ENCODE measurements around the gene B4GALT2.

B4GALT2 gene

GRCh38 chr1:43969746-43970466 lies 9.1 kb upstream of the B4GALT2 start, which contains the start of gene DPH2:
DPH2 (plus strand) TSS chr1:43970010; CDS start chr1:43970176, 166 bp downstream.
- DNase-seq (ENCODE audit: low read depth in 3 of 3), result peak; percentile 93 to 98 (median 96)

- DNase-seq (ENCODE audit: low read depth in 3 of 3), result no peak
Observed at GRCh38 chr1:43970502-43970901, 8.5 kb upstream of the B4GALT2 start.

GRCh38 chr1:43970911-43971310 lies 8.1 kb upstream of the B4GALT2 start:
- no peak for DNase-seq (ENCODE audit: low read depth in 3 of 3)

GRCh38 chr1:43971336-43971980 lies 7.6 kb upstream of the B4GALT2 start:
- DNase-seq (ENCODE audit: low read depth in 3 of 3), result no peak

DNA sequence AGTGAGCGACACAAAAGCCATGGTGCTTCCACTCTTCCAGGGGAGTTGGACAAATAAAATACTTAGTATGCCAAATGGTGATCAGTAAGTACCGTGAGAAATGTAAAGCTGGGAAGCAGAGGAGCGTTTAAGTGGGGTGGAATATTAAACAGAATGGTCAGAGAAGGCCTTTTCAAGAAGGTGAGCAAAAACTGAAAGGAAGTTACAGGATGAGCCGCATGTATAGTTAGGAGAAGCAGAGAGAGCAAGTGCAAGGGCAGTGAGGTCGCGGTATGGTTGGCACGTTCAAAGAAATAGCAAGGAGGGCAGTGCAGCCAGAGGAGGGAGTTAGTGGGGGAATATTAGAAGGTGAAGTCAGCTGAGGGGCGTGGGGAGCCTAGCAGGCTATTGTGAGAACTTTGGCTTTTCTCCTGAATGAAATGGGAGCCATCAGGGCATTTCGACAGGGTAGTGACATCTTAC lies 5.0 kb upstream of the B4GALT2 start:
- DNase-seq (ENCODE audit: low read depth in 3 of 3), result no peak

GRCh38 chr1:43974443-43975248 lies 4.4 kb upstream of the B4GALT2 start, which contains the start of gene ATP6V0B:
ATP6V0B (plus strand) TSS chr1:43974960; CDS start chr1:43975041, 81 bp downstream.
- peak; percentile 91 to 96 (median 94) for DNase-seq (ENCODE audit: low read depth in 3 of 3)

DNA sequence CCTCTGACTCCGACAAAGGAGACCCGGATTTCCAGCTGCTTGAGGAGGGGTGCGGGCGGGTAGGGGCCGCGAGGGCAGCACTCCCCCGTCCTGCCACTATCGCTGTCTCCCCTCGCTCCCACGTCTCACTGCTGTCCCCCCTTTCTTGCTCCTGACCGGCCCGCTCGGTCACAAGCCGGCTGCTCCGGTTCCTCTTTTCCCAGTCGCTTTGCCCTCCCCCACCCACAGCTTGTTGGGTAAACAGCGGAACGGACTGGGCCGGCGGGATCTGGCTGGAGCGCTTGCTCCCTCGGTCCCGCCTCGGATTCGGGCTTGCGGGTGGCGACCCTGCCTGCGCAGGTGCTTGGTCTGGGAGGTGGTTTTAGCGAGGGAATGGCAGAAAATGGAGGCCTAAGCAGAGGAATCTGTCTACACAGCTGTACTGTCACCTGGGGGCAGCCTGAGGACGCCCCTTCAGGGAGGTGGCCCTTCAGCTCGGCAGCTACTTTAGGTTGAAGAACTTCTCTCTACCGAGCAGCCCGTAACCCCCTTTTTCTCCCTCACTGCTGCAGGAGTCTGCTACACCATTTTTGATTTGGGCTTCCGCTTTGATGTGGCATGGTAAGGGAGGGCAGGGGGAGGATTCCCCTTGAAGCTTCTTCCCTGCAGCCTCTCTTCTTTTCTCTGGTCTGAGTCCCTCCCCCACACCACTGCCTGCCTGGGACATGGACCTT lies 3.6 kb upstream of the B4GALT2 start:
- DNase-seq (ENCODE audit: low read depth in 3 of 3), result no peak

DNA sequence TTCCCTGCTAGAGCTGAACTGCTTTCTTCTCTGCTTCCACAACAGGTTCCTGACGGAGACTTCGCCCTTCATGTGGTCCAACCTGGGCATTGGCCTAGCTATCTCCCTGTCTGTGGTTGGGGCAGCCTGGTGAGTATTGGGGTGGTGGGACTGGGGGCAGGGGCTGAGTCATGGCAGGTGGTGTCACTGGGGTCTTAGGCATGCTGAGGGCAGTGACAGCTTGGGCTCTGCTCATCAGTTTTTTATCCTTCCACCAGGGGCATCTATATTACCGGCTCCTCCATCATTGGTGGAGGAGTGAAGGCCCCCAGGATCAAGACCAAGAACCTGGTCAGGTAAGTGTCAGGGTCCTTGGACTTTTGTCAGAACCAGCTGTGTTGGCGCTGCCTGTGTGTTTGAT lies 3.0 kb upstream of the B4GALT2 start:
- no peak for DNase-seq (ENCODE audit: low read depth in 3 of 3)

GRCh38 chr1:43976890-43977289 lies 2.1 kb upstream of the B4GALT2 start:
- DNase-seq (ENCODE audit: low read depth in 3 of 3), result no peak

DNA sequence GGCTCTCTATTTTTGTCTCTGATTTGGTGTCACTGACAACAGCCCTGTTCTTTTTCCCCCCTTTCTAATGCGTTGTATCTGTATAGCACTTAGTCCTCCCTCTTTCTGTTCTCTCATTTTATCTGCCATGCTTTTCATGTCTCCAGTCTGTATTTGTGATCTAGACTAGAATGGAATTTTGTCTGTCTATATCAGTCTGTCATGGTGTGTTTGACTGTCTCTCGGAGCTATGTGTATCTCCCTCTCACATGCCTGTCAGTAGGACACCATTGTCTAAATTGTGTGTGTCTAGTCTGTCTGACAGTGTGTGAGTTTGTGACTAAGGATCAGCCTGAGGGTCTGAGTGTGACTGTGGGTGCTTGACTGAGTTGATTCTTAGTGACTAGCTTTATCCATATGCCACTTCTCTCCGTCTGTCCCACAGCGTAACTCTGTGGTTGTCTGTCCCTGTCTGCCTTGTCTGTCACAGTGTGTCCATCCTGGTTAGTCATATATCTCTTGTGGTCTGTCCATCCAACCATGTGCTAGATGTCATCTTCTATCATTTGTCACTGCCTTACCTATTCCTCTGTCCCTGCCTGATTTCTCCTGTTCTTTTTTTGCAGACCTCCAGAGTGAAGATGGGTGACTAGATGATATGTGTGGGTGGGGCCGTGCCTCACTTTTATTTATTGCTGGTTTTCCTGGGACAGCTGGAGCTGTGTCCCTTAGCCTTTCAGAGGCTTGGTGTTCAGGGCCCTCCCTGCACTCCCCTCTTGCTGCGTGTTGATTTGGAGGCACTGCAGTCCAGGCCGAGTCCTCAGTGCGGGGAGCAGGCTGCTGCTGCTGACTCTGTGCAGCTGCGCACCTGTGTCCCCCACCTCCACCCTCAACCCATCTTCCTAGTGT lies 1.4 kb upstream of the B4GALT2 start:
- no peak for DNase-seq (ENCODE audit: low read depth in 3 of 3)

GRCh38 chr1:43978264-43978550 lies 803 bp upstream of the B4GALT2 start:
- no peak for DNase-seq (ENCODE audit: low read depth in 3 of 3)

GRCh38 chr1:43979261-43979527 lies 184 bp downstream of the B4GALT2 start:
- DNase-seq (ENCODE audit: low read depth in 3 of 3), result no peak

GRCh38 chr1:43979528-43980254 lies 681 bp downstream of the B4GALT2 start:
- peak in 1 of 3 experiments; percentile 49 for DNase-seq (ENCODE audit: low read depth in 3 of 3)

GRCh38 chr1:43980255-43981134 lies 1.5 kb downstream of the B4GALT2 start:
- no peak for DNase-seq (ENCODE audit: low read depth in 3 of 3)

DNA sequence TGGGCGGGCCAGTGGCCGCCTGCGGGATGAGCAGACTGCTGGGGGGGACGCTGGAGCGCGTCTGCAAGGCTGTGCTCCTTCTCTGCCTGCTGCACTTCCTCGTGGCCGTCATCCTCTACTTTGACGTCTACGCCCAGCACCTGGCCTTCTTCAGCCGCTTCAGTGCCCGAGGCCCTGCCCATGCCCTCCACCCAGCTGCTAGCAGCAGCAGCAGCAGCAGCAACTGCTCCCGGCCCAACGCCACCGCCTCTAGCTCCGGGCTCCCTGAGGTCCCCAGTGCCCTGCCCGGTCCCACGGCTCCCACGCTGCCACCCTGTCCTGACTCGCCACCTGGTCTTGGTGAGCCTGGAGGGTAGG lies 2.1 kb downstream of the B4GALT2 start:
- no peak for DNase-seq (ENCODE audit: low read depth in 3 of 3)

DNA sequence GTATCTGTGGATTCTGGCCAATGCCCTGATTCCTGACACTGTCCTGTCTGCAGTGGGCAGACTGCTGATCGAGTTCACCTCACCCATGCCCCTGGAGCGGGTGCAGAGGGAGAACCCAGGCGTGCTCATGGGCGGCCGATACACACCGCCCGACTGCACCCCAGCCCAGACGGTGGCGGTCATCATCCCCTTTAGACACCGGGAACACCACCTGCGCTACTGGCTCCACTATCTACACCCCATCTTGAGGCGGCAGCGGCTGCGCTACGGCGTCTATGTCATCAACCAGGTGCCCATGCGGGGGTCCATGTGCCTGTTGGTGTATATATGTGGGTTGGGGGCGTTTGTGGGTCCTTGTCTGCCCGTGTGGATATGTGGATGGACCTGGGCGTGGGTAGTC lies 2.6 kb downstream of the B4GALT2 start:
- DNase-seq (ENCODE audit: low read depth in 3 of 3), result no peak

DNA sequence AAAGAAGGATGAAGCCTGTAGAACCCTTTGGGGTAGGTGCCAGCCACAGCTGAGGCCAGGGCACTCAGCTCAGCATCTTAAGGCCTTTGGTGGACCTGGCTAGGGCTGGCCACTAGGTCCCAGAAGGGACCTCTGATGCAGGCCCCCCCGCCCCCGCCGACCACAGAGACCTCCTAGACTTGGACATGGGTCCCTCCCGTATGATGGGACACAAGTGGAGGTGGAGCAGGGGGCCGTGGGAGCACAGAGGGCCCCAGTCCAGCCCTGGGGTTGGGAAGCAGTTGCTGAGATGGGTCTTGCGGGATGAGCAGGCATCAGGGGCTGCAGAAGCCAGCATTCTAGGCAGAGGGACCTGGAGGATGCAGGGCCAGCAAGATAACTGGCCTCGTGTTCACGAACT lies 3.2 kb downstream of the B4GALT2 start:
- no peak for DNase-seq (ENCODE audit: low read depth in 3 of 3)

GRCh38 chr1:43982808-43983207 lies 3.8 kb downstream of the B4GALT2 start:
- no peak for DNase-seq (ENCODE audit: low read depth in 3 of 3)

GRCh38 chr1:43983253-43983899 lies 4.4 kb downstream of the B4GALT2 start:
- DNase-seq (ENCODE audit: low read depth in 3 of 3), result no peak

All from stimulated activated CD4-positive, alpha-beta T cell treated with anti-CD3 and anti-CD28 coated beads, TNF-alpha, amount 100 ng/mL, for 24 hours (primary cell).